Stomach (tissue), 9 donors: ENCODE results near the gene DPP10. TPM values are rescaled to one million over a fixed set of nuclear protein-coding genes. Genes with fewer than 3 reads are reported as not detected.

Source experiments
- DNase-seq, 2 donors: peaks; one replicate each; pipeline versions ENCODE4 v3.0.0 to v3.0.0-alpha.2; 2013 to 2019
- H3K27ac ChIP-seq, 5 donors: fragments of 200-600 bp in 4 of 5; sonication (generic) in 4 of 5; one replicate each; pipeline ENCODE4 v1.5.1; 2013 to 2019; ENCODE audit warnings: mild to moderate bottlenecking in 1 of 5, moderate library complexity in 1 of 5
- H3K27me3 ChIP-seq, 3 donors: fragments of 200-600 bp; sonication (generic); one replicate each; pipeline ENCODE4 v1.5.1; 2017 to 2019; ENCODE audit warnings: mixed run types in 1 of 3
- H3K36me3 ChIP-seq, 4 donors: fragments of 200-600 bp; sonication (generic); 1 replicate in 3 of 4; 2 replicates in 1 of 4; pipeline ENCODE4 v1.5.1; 2016 to 2019
- H3K4me1 ChIP-seq, 4 donors: fragments of 200-600 bp; sonication (generic); one replicate each; pipeline ENCODE4 v1.5.1; 2016 to 2019
- H3K4me3 ChIP-seq, 4 donors: fragments of 200-600 bp; sonication (generic) in 3 of 4; one replicate each; pipeline ENCODE4 v1.5.1; 2016 to 2019; ENCODE audit warnings: mild to moderate bottlenecking in 1 of 4
- H3K9me3 ChIP-seq, 4 donors: fragments of 200-600 bp; sonication (generic); one replicate each; pipeline ENCODE4 v1.5.1; 2016 to 2019
- CTCF ChIP-seq, 7 experiments: fragments of 450-650 bp in 4 of 7; fragments of 200-600 bp in 3 of 7; sonication (generic) in 3 of 7; IDR thresholded peaks; one replicate each; pipeline ENCODE4 v1.5.1; 2016 to 2019; ENCODE audit warnings: antibody characterized with exemption in 7 of 7, control low read depth in 2 of 7, mild to moderate bottlenecking in 1 of 7
- EP300 ChIP-seq: sonication (generic); formaldehyde crosslinking; IDR thresholded peaks from one replicate; pipeline ENCODE4 v1.6.1; 2017; ENCODE audit warnings: antibody characterized with exemption
- POLR2A ChIP-seq, 4 donors: fragments of 450-650 bp; IDR thresholded peaks; one replicate each; pipeline ENCODE4 v1.6.1; 2016; ENCODE audit warnings: antibody characterized with exemption in 4 of 4, control low read depth in 2 of 4, mild to moderate bottlenecking in 1 of 4, moderate library complexity in 1 of 4
- POLR2AphosphoS5 ChIP-seq, 3 donors: sonication (generic); formaldehyde crosslinking; IDR thresholded peaks; one replicate each; pipeline ENCODE4 v1.6.1; 2016; ENCODE audit warnings: antibody characterized with exemption in 3 of 3
- WGBS, 5 donors: extraction: QIAGEN DNeasy Blood & Tissue Kit in 3 of 5; methylation state at CpG; one replicate each; pipeline versions ENCODE4 v1.1.5 to v1.1.7; 2013 to 2018; 5-methylcytosine and 5-hydroxymethylcytosine counted together
- intact Hi-C: fragments of 100-400 bp; cut with DNase I; formaldehyde crosslinking; loops from one replicate; pipeline ENCODE4 v1.15.1; 2023; ENCODE audit warnings: low total_unique reads
- polyA plus RNA-seq, 3 donors: library from polyadenylated mRNA; stranded (reverse); fragments of 200-250 nt; gene quantifications; one replicate each; pipeline ENCODE4 v1.2.3, GENCODE V29; 2013
- total RNA-seq, 5 donors: library from RNA; depleted of rRNA; stranded (reverse); fragments of >200 nt; gene quantifications; one replicate each; pipeline versions ENCODE4 v1.1.0 to v1.2.3, GENCODE V29; 2014 to 2016
- donor health status: healthy with polysubstance abuse.
- donor health status: Bipolar disorder and iron deficiency.
- donor health status: healthy.

The DPP10 gene
- total and polyA plus RNA-seq, 8 donors, result 0.18 to 15.6 (median 2.0) TPM; not detected in 1

- Histone ChIP-seq H3K27ac (no peak overlapping the region), H3K9me3 (peaks cover 0 to 3% (median 0%) of the 10 kb centered on the region in 4 donors), H3K4me1 (no peaks in the 10 kb centered on the region), H3K36me3 (no peaks in the 10 kb centered on the region), H3K4me3 (no peak overlapping the region), H3K27me3 (no peaks in the 10 kb centered on the region)
- TF ChIP-seq POLR2AphosphoS5 (IDR thresholded peaks at IDR 0.05) (no peak), POLR2A (IDR thresholded peaks at IDR 0.05) (no peak), CTCF (IDR thresholded peaks at IDR 0.05) (no peak), EP300 (no peak)
- no peak for DNase-seq
- 41 to 53% (median 51%) methylated on average over 7 of the region's 7 CpGs for WGBS, 5 donors
- intact Hi-C loops, result no loop called here
Measured at GRCh38 chr2:114610677-114611076, 168.2 kb downstream of the DPP10 start.

GRCh38 chr2:114614592-114614991 lies 172.2 kb downstream of the DPP10 start:
- H3K27ac ChIP-seq, result no peak overlapping the region
- WGBS, 5 donors, result 68 to 87% (median 73%) methylated on average over 4 of the region's 4 CpGs
- H3K4me1 ChIP-seq, result no peaks in the 10 kb centered on the region
- intact Hi-C loops, result no loop called here
- H3K4me3 ChIP-seq, result no peak overlapping the region
- H3K27me3 ChIP-seq, result no peaks in the 10 kb centered on the region
- no peaks in the 10 kb centered on the region for H3K36me3 ChIP-seq
- peaks cover 0 to 3% (median 0%) of the 10 kb centered on the region in 4 donors for H3K9me3 ChIP-seq
- TF ChIP-seq EP300 (no peak), CTCF (IDR thresholded peaks at IDR 0.05) (no peak), POLR2A (IDR thresholded peaks at IDR 0.05) (no peak), POLR2AphosphoS5 (IDR thresholded peaks at IDR 0.05) (no peak)
- no peak for DNase-seq

- no peak for TF ChIP-seq POLR2AphosphoS5 (IDR thresholded peaks at IDR 0.05)
- TF ChIP-seq POLR2A (IDR thresholded peaks at IDR 0.05), result no peak
- no peak for TF ChIP-seq CTCF (IDR thresholded peaks at IDR 0.05)
- no peak for TF ChIP-seq EP300
- no peaks in the 10 kb centered on the region for H3K9me3 ChIP-seq
- no peak overlapping the region for H3K4me3 ChIP-seq
- H3K4me1 ChIP-seq, result no peaks in the 10 kb centered on the region
- H3K27ac ChIP-seq, result no peak overlapping the region
- no peaks in the 10 kb centered on the region for H3K36me3 ChIP-seq
- WGBS, 5 donors, result 33 to 53% (median 45%) methylated on average over 7 of the region's 7 CpGs
- no peaks in the 10 kb centered on the region for H3K27me3 ChIP-seq
- no peak for DNase-seq
- intact Hi-C loops, result no loop called here
Measured at GRCh38 chr2:114628481-114628880, 186.0 kb downstream of the DPP10 start.

- H3K4me3 ChIP-seq, result no peak overlapping the region
- H3K9me3 ChIP-seq, result no peaks in the 10 kb centered on the region
- TF ChIP-seq CTCF (IDR thresholded peaks at IDR 0.05) (no peak), POLR2A (IDR thresholded peaks at IDR 0.05) (no peak), EP300 (no peak), POLR2AphosphoS5 (IDR thresholded peaks at IDR 0.05) (no peak)
- H3K27ac ChIP-seq, result no peak overlapping the region
- H3K27me3 ChIP-seq, result no peaks in the 10 kb centered on the region
- 63 to 72% (median 67%) methylated on average over 6 of the region's 6 CpGs for WGBS, 5 donors
- intact Hi-C loops, result no loop called here
- no peaks in the 10 kb centered on the region for H3K36me3 ChIP-seq
- DNase-seq, result no peak
- H3K4me1 ChIP-seq, result no peaks in the 10 kb centered on the region
Measured at GRCh38 chr2:114631146-114631545, 188.7 kb downstream of the DPP10 start.
